ENCODE results near the gene SEC22C. TPM values are rescaled to one million over a fixed set of nuclear protein-coding genes. Genes with fewer than 3 reads are reported as not detected.

The SEC22C gene
- polyA plus RNA-seq, 1 experiment, result 45.9 TPM

- Histone ChIP-seq H3K4me3 (ENCODE audit: low read depth, low read length) (no peak overlapping the region), H3K27me3 (ENCODE audit: control insufficient read depth, insufficient read depth, low read length) (peaks cover 38% of the 10 kb centered on the region), H3K36me3 (ENCODE audit: control insufficient read depth, insufficient read depth, low read length) (no peaks in the 10 kb centered on the region)
- DNase-seq (ENCODE audit: low read depth), result no peak
- TF ChIP-seq CTCF (IDR thresholded peaks at IDR 0.05; ENCODE audit: insufficient read depth, low read depth, low read length), result no peak
- POLR2A ChIA-PET, result no interaction called here
- CTCF ChIA-PET, result no interaction called here
Observed at GRCh38 chr3:42499478-42499871, 82.3 kb downstream of the SEC22C start.

GRCh38 chr3:42498791-42499477, 82.8 kb downstream of the SEC22C start:
- H3K36me3 ChIP-seq (ENCODE audit: control insufficient read depth, insufficient read depth, low read length), result no peaks in the 10 kb centered on the region
- TF ChIP-seq CTCF (IDR thresholded peaks at IDR 0.05; ENCODE audit: insufficient read depth, low read depth, low read length), result no peak
- POLR2A ChIA-PET, result no interaction called here
- CTCF ChIA-PET, result no interaction called here
- no peak for DNase-seq (ENCODE audit: low read depth)
- peaks cover 35% of the 10 kb centered on the region for H3K27me3 ChIP-seq (ENCODE audit: control insufficient read depth, insufficient read depth, low read length)
- H3K4me3 ChIP-seq (ENCODE audit: low read depth, low read length), result no peak overlapping the region

GRCh38 chr3:42498034-42498433, 83.7 kb downstream of the SEC22C start:
- CTCF ChIA-PET, result no interaction called here

More at GRCh38 chr3:42498034-42498433, 83.7 kb downstream of the SEC22C start:
- TF ChIP-seq CTCF (IDR thresholded peaks at IDR 0.05; ENCODE audit: insufficient read depth, low read depth, low read length), result no peak
- Histone ChIP-seq H3K27me3 (ENCODE audit: control insufficient read depth, insufficient read depth, low read length) (peaks cover 30% of the 10 kb centered on the region), H3K4me3 (ENCODE audit: low read depth, low read length) (no peak overlapping the region), H3K36me3 (ENCODE audit: control insufficient read depth, insufficient read depth, low read length) (no peaks in the 10 kb centered on the region)
- POLR2A ChIA-PET, result no interaction called here
- DNase-seq (ENCODE audit: low read depth), result no peak

Other genes with a start within 250 kb of the SEC22C start
- gene LYZL4, start 171.4 kb downstream of the SEC22C start, polyA plus RNA-seq (2011; rRNA removed), result not detected in 2 replicates
- not detected in 2 replicates for gene VIPR1, start 79.3 kb downstream of the SEC22C start, polyA plus RNA-seq (2011; rRNA removed)
- 19.7 and 25.7 TPM in 2 replicates for gene SS18L2, start 8.9 kb upstream of the SEC22C start, polyA plus RNA-seq (2011; rRNA removed)
- 19.0 and 37.6 TPM in 2 replicates for gene NKTR, start 18.7 kb upstream of the SEC22C start, polyA plus RNA-seq (2011; rRNA removed)
- gene ZBTB47, start 71.7 kb upstream of the SEC22C start, polyA plus RNA-seq (2011; rRNA removed), result 19.2 and 30.1 TPM in 2 replicates
- not detected in 2 replicates for gene KLHL40, start 103.6 kb upstream of the SEC22C start, polyA plus RNA-seq (2011; rRNA removed)
- gene HHATL, start 120.8 kb upstream of the SEC22C start, polyA plus RNA-seq (2011; rRNA removed), result not detected in 2 replicates
- gene CCDC13, start 191.3 kb upstream of the SEC22C start, polyA plus RNA-seq (2011; rRNA removed), result 0.16 and 0.18 TPM in 2 replicates
- 51.1 and 144 TPM in 2 replicates for gene HIGD1A, start 222.5 kb upstream of the SEC22C start, polyA plus RNA-seq (2011; rRNA removed)
- gene ACKR2, start 227.5 kb upstream of the SEC22C start, polyA plus RNA-seq (2011; rRNA removed), result 0.15 TPM in 1 of 2 replicates, not detected in the other

Measured in BJ (cell line).